RKO (cell line): Measurements from ENCODE around the gene ZMYND10.
"Not testable (repeated sequence)": the region's sequence is repeated elsewhere in the genome, so short reads cannot be mapped to it uniquely, and the experiment has no call there.

Experiments
- DNase-seq: peaks from one replicate; pipeline ENCODE4 v3.0.0-alpha.2; 2016; ENCODE audit warnings: low spot score

Gene ZMYND10

DNA sequence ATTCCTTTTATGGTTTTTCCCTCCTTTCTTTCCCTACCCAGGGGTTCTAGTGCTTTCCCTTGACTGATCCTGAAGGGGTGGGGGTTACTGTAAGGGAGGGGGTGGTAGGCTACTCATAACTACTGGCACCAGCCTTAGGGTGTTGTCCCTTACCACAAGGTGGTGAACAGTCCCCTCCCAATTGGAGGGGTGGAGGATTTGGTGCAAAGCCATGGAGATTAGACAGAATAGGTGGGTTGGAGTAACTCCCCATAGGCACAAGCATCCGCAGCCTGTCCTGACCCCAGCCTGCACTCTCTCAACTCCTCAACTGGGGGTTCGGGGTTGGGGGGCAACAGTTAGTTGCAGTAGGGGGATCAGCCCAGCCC, 20.4 kb downstream of the ZMYND10 start:
- no peak for DNase-seq

GRCh38 chr3:50324351-50325112, 21.0 kb downstream of the ZMYND10 start:
- DNase-seq = peak; percentile 73

DNA sequence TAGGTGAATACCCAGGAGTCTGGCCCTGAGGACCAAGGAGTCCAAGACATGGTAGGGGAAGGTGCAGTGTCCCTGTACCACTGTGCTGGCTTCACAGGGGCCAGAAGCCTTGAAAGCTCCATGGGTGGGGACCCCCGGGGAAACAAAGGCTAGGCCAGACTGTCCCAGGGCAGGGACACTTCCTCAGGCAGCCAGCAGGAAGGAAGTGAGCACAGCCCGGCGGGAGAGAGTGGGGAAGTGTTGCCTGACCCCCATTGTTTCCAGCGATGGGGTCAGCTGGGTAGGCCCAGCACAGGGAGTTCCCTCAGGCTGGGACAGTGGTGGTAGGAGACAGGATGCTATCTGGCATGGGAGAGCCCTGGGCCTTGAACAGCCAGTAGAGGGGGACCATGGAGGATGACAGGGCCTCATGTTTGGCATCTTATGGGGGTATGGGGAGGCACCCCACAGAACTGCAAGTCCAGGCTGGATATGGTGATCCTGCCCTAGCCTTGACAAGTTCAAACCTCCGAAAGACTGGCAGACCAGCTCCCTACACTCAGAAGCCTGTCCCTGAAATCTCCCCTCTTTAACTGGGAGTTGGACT, 21.8 kb downstream of the ZMYND10 start:
- DNase-seq = no peak

DNA sequence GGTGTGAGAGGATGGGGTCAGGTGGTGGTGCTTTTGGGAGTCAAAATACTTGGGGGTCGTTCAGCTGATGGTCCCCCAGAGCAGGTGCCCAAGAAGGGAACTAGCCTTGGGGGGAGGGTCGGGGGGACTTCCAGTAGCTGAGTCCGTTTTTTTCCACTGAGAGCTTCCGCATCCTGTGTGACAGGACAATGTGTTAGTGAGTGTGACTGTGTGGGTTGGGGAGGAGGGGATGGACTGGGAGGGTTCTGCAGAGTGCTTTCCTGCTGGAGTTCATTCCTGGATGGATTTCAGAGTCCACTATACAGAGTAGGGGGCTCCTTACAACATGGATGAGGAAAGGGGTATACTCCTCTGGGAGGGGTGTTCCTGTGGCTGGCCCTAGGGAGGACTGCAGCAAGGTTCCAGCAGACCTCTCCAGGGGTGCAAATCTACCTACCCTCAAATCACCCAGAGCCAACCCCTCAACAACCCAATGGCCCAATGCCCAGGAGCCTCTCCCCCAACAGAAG, 22.4 kb downstream of the ZMYND10 start:
- DNase-seq = no peak

GRCh38 chr3:50322386-50323091, 23.0 kb downstream of the ZMYND10 start, which contains the start of gene HYAL2:
Gene HYAL2, minus strand, starts transcription at chr3:50322745. Its CDS starts 2,256 bp downstream, at chr3:50320489.
- no peak for DNase-seq

DNA sequence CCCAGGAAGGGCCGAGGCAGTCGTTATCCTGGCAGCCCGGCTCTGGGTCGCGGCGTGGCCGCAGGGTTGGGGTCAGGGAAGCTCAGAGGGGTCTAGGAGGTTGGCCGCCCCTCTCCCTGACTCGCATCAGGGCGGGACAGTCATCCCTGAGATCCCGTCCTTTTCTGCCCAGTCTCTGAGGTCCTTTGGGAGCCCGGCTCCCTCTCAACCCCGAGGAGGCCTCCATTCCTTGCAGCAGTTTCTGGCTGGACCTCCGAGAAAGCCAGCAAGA, 23.5 kb downstream of the ZMYND10 start:
- no peak for DNase-seq

GRCh38 chr3:50321336-50322114, 24.0 kb downstream of the ZMYND10 start:
- peak; percentile 91 for DNase-seq

GRCh38 chr3:50320853-50321335, 24.6 kb downstream of the ZMYND10 start:
- peak; percentile 68 for DNase-seq

DNA sequence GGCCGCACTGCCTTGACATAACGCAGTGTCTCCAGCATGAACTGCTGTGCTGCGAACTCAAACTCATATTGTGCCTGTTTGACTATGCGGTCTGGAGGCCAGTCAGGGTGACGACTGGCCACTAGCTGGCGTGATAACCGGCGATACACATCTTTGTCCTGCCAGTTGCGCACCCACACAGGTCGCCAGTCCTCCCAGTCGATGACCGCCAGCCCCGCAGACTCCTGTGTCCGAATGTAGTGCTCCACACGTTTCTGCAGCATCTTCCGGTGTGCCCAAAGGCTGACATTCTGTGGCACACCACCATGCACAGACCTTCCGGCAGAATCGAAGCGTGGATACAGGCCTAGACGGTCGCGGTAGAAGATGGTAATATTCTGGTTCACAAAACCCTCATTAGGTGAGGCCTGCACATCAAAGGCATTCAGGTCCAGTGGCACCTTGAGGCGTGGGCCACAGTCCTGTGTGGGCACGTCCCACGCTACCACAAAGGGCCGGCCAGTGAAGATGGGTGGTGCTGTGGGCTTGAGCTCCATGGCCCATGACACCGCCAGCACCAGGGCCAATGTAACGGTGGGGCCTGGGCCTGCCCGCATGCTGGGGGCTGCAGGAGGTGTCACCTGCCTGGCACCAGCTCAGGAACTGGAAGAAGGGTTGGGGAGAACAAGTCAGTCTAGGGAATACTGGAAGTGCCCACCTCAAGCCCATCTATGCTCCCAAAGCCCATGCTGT, 25.5 kb downstream of the ZMYND10 start:
- no peak for DNase-seq

- no peak for DNase-seq
Observed at GRCh38 chr3:50319181-50319893, 26.2 kb downstream of the ZMYND10 start.

GRCh38 chr3:50318615-50319014, 26.9 kb downstream of the ZMYND10 start:
- no peak for DNase-seq

DNA sequence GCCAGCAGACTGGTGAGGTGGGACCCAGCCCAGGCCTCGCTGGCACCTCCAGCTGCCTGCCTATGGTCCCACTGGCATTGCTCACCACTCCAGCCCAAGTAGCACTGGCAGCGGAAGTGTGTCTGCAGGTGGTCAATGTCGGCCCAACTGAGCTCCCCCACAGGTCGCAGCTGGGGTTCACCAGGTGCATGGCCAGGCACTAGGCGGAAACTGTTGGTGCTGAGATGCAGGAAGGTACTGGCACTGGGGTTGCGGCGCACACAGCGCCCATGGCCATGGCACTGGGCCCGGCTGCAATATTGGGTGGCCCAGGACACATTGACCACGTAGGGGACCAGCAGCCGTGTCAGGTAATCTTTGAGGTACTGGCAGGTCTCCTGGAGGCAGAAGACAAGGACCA, 27.4 kb downstream of the ZMYND10 start:
- no peak for DNase-seq

GRCh38 chr3:50317300-50317699, 28.2 kb downstream of the ZMYND10 start:
- no peak for DNase-seq

DNA sequence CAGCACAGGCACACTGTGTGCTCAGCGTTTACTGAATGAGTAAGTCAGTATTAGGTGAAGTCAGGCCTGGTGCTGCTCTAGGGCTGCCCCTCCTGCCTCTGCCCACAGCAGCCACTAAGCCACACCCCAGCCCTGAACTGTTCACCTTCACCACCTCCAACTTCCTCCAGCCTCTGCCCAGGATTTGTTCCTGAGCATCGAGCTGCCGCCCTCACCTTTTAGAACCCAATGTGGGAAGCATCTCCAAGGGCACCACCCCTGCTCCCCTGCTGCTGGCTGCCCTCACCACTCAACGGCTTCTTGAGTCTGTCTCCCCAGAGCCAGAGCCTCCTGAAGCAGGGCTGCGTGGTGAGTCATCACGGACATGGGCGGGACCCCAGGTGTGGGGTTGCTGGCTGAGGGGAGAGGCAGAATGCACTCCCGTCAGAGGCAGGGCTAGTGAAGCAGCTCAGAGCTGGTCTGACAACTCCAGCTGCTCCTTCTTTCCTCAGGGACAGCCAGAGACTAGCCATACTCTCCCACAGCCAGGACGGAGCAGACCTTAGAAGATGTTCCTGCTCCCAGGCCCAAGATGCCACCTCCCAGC, 28.8 kb downstream of the ZMYND10 start:
- no peak for DNase-seq

DNA sequence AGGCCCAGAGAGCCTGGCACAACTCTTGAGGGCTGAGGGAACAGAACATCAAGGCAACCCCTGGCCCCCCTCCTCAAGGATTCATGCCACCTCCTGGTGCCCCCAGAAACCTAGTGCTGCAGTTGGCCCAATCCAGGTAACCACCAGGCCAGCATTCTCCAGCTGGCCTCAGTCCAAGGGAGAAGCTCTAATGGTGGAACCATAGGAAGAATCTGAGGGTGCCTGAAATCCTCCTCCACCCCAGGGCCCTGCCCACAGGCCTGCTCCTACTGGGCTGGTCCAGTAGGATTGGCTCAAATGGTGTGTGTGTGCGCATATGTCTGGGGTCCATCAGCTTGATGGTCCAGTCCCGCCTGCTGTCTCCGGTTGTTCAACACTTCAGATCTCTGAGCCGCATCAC, 30.7 kb downstream of the ZMYND10 start:
- DNase-seq = no peak

- no peak for DNase-seq
Observed at GRCh38 chr3:50314342-50314741, 31.2 kb downstream of the ZMYND10 start.

GRCh38 chr3:50312041-50312440, 33.5 kb downstream of the ZMYND10 start:
- not testable (repeated sequence) for DNase-seq

DNA sequence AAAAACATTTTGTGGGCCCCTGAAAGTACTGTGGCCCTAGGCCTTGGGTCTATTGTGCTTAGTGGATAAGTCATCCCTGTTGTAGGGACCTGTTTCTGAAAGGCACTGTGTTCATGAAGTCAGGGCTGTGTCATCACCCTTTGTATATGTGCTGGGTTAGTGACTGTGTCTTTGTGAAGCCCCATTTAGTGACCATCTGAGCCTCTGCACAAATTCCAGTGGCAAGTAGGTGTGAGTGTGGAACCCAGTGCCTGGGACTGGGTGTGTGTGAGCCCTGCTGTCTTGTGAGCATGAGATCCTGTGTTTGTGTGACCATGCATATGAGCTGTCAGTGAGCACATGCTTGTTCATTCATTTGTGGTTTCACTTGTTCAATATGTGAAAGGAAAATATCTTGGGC, 40.9 kb downstream of the ZMYND10 start:
- DNase-seq = peak; percentile 54

- DNase-seq = no peak
Observed at GRCh38 chr3:50303013-50303815, 42.3 kb downstream of the ZMYND10 start, which contains the start of gene HYAL1. Gene HYAL1, minus strand, starts transcription at chr3:50303574. Its CDS starts 618 bp downstream, at chr3:50302956.
